Body of pancreas (tissue), 4 donors: ENCODE data around the gene RHOBTB3. TPM values are rescaled to one million over a fixed set of nuclear protein-coding genes. Genes with fewer than 3 reads are reported as not detected.
A peak's percentile ranks its signal among the peaks of the same experiment; 100 is the strongest.
"Not testable (repeated sequence)": the region's sequence is repeated elsewhere in the genome, so short reads cannot be mapped to it uniquely, and the experiment has no call there.

ENCODE experiments used
- ATAC-seq: fragments of 150-250 bp; one replicate; pipeline ENCODE4 v1.9.1; 2016
- DNase-seq, 4 donors: peaks; one replicate each; pipeline ENCODE4 v3.0.0-alpha.2; 2019
- H3K27ac ChIP-seq, 4 donors: fragments of 200-600 bp; sonication (generic); 1 replicate in 3 of 4; 2 replicates in 1 of 4; pipeline versions ENCODE4 v1.5.1 to v1.6.1; 2016 to 2019; ENCODE audit warnings: mild to moderate bottlenecking in 1 of 4, mixed read lengths in 1 of 4, moderate library complexity in 1 of 4
- H3K27me3 ChIP-seq, 2 donors: fragments of 200-600 bp; sonication (generic); one replicate each; pipeline ENCODE4 v1.6.0; 2016; ENCODE audit warnings: mild to moderate bottlenecking in 1 of 2
- H3K36me3 ChIP-seq, 2 donors: fragments of 200-600 bp; sonication (generic); replicated peaks in 1 of 2; 2 replicates each; pipeline ENCODE4 v1.5.1; 2016; ENCODE audit warnings: low read depth in 2 of 2; ENCODE audit not compliant: insufficient read depth in 1 of 2
- H3K4me1 ChIP-seq: fragments of 200-600 bp; sonication (generic); one replicate; pipeline ENCODE4 v1.6.0; 2016
- H3K4me3 ChIP-seq, 2 donors: fragments of 200-600 bp; sonication (generic); 1 replicate in 1 of 2; 2 replicates in 1 of 2; pipeline ENCODE4 v1.5.1; 2016 to 2019
- H3K9me3 ChIP-seq, 3 donors: fragments of 200-600 bp; sonication (generic); 1 replicate in 2 of 3; 2 replicates in 1 of 3; pipeline ENCODE4 v1.5.1; 2016
- CTCF ChIP-seq, 7 experiments: fragments of 450-650 bp in 4 of 7; fragments of 200-600 bp in 3 of 7; sonication (generic) in 3 of 7; IDR thresholded peaks; one replicate each; pipeline ENCODE4 v1.5.1; 2016 to 2019; ENCODE audit warnings: antibody characterized with exemption in 7 of 7
- POLR2A ChIP-seq, 3 donors: fragments of 450-650 bp; IDR thresholded peaks; one replicate each; pipeline ENCODE4 v1.6.1; 2016; ENCODE audit warnings: antibody characterized with exemption in 3 of 3, mild to moderate bottlenecking in 2 of 3
- WGBS, 2 donors: methylation state at CpG; one replicate each; pipeline ENCODE4 v1.1.5; 2017; 5-methylcytosine and 5-hydroxymethylcytosine counted together
- intact Hi-C: fragments of 100-400 bp; cut with DNase I; formaldehyde crosslinking; loops from one replicate; pipeline ENCODE4 v1.15.1; 2023
- total RNA-seq, 2 donors: library from RNA; depleted of rRNA; stranded (reverse); fragments of >200 nt; gene quantifications; one replicate each; pipeline ENCODE4 v1.1.0, GENCODE V29; 2016

The RHOBTB3 gene
- total RNA-seq, 2 donors from 2014 or later, result 153 to 196 TPM

GRCh38 chr5:95808013-95808685, 77.0 kb downstream of the RHOBTB3 start:
- Histone ChIP-seq H3K4me3 (no peak overlapping the region), H3K27ac (peak overlapping the region in 2 of 4 donors; percentile 14 to 24), H3K36me3 (no peaks in the 10 kb centered on the region), H3K27me3 (no peaks in the 10 kb centered on the region), H3K4me1 (peaks cover 36% of the 10 kb centered on the region), H3K9me3 (no peaks in the 10 kb centered on the region)
- ATAC-seq (no peak), DNase-seq (no peak)
- intact Hi-C loops, result no loop called here
- 87 to 94% methylated on average over 6 to 7 of the region's 7 CpGs for WGBS, 2 donors
- TF ChIP-seq CTCF (IDR thresholded peaks at IDR 0.05), result no peak
- TF ChIP-seq POLR2A (IDR thresholded peaks at IDR 0.05), result no peak

- Histone ChIP-seq H3K27me3 (no peaks in the 10 kb centered on the region), H3K4me1 (peaks cover 29% of the 10 kb centered on the region), H3K27ac (peak overlapping the region in 3 of 4 donors; percentile 23 to 30 (median 24)), H3K9me3 (no peaks in the 10 kb centered on the region), H3K36me3 (no peaks in the 10 kb centered on the region), H3K4me3 (no peak overlapping the region)
- intact Hi-C loops, result no loop called here
- TF ChIP-seq CTCF (IDR thresholded peaks at IDR 0.05), result no peak
- no peak for TF ChIP-seq POLR2A (IDR thresholded peaks at IDR 0.05)
- peak in 3 of 4 donors; percentile 40 to 74 (median 53) for DNase-seq
- WGBS, 2 donors, result 53 to 64% methylated on average over 10 of the region's 10 CpGs
- ATAC-seq, result peak; percentile 57
These were observed 77.7 kb downstream of the RHOBTB3 start for GRCh38 chr5:95808686-95809413.

GRCh38 chr5:95809414-95809960, 78.4 kb downstream of the RHOBTB3 start:
- WGBS, 2 donors, result 18 to 35% methylated on average over 2 of the region's 2 CpGs
- intact Hi-C loops, result no loop called here
- Histone ChIP-seq H3K4me3 (no peak overlapping the region), H3K4me1 (peaks cover 29% of the 10 kb centered on the region), H3K27ac (peak overlapping the region in 3 of 4 donors; percentile 23 to 30 (median 24)), H3K36me3 (no peaks in the 10 kb centered on the region), H3K9me3 (no peaks in the 10 kb centered on the region), H3K27me3 (no peaks in the 10 kb centered on the region)
- TF ChIP-seq POLR2A (IDR thresholded peaks at IDR 0.05) (no peak), CTCF (IDR thresholded peaks at IDR 0.05) (no peak)
- peak in 2 of 4 donors; percentile 39 to 43 for DNase-seq
- ATAC-seq, result peak; percentile 36

- intact Hi-C loops, result no loop called here
- no peak for ATAC-seq
- no peak for TF ChIP-seq POLR2A (IDR thresholded peaks at IDR 0.05)
- no peak for TF ChIP-seq CTCF (IDR thresholded peaks at IDR 0.05)
- no peaks in the 10 kb centered on the region for H3K36me3 ChIP-seq
- 41 to 46% methylated on average over 5 of the region's 5 CpGs for WGBS, 2 donors
- H3K27me3 ChIP-seq, result no peaks in the 10 kb centered on the region
- H3K4me3 ChIP-seq, result no peak overlapping the region
- no peaks in the 10 kb centered on the region for H3K9me3 ChIP-seq
- DNase-seq, result no peak
- H3K27ac ChIP-seq, result peak overlapping the region in 1 of 4 donors; percentile 27
- H3K4me1 ChIP-seq, result peaks cover 29% of the 10 kb centered on the region
These were observed 79.4 kb downstream of the RHOBTB3 start for GRCh38 chr5:95810305-95811125.

GRCh38 chr5:95811126-95811423, 79.9 kb downstream of the RHOBTB3 start:
- DNase-seq, H3K36me3 ChIP-seq, H3K9me3 ChIP-seq, H3K27ac ChIP-seq, H3K27me3 ChIP-seq, intact Hi-C loops, H3K4me3 ChIP-seq, ATAC-seq: not testable (repeated sequence)
- H3K4me1 ChIP-seq, result peaks cover 29% of the 10 kb centered on the region
- 61 to 71% methylated on average over 2 to 6 of the region's 6 CpGs for WGBS, 2 donors

GRCh38 chr5:95811461-95812073, 80.4 kb downstream of the RHOBTB3 start:
- H3K4me1 ChIP-seq, result peaks cover 29% of the 10 kb centered on the region
- H3K4me3 ChIP-seq, intact Hi-C loops, H3K27me3 ChIP-seq, H3K27ac ChIP-seq, H3K9me3 ChIP-seq, DNase-seq, H3K36me3 ChIP-seq, ATAC-seq: not testable (repeated sequence)
- WGBS, 2 donors, result 81 to 84% methylated on average over 13 of the region's 13 CpGs
